GM12864 (cell line): ENCODE data around the gene SAPCD2.
A peak's percentile ranks its signal among the peaks of the same experiment; 100 is the strongest.

Source experiments
- DNase-seq: peaks from one replicate; pipeline ENCODE4 v3.0.0-alpha.2; 2011; ENCODE audit warnings: low read depth
- H3K4me3 ChIP-seq: 2 replicates; pipeline ENCODE4 v1.5.1; 2011; ENCODE audit warnings: mild to moderate bottlenecking, low read depth, low read length, control low read depth
- CTCF ChIP-seq: IDR thresholded peaks from 2 replicates; pipeline ENCODE4 v1.5.1; 2011; ENCODE audit warnings: low read depth, mild to moderate bottlenecking, moderate library complexity, low read length, control low read depth, inconsistent platforms; ENCODE audit errors: missing control alignments

SAPCD2 gene

DNA sequence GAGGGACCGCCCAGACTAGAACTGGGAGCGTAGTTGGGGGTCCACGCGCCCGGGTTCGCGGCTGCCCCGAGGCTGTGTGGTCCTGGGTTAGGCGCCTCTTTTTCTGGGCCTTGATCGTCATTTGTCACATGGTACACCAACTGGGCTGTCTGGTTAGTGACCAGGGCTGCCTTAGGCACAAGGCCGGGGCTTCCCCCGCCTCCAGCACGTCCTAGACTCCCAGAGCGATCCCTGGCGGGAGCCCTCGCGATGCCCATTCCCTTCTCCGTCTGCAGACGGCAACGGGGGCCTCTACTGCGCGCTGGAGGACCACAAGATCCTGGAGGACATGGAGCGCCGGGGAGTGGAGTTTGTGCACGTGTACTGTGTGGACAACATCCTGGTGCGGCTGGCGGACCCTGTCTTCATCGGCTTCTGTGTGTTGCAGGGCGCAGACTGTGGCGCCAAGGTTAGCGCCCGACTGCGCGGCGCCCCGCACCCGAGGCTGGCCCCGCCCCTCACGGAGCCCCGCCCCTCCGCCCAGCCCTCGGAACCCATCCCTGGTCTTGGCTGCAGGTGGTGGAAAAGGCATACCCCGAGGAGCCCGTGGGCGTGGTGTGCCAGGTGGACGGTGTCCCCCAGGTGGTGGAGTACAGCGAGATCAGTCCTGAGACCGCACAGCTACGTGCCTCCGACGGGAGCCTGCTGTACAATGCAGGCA, 8.5 kb upstream of the SAPCD2 start:
- TF ChIP-seq CTCF = no peak
- H3K4me3 ChIP-seq = peak overlapping the region; percentile 86; the same call in 1 of the 2 replicates
- DNase-seq = no peak

DNA sequence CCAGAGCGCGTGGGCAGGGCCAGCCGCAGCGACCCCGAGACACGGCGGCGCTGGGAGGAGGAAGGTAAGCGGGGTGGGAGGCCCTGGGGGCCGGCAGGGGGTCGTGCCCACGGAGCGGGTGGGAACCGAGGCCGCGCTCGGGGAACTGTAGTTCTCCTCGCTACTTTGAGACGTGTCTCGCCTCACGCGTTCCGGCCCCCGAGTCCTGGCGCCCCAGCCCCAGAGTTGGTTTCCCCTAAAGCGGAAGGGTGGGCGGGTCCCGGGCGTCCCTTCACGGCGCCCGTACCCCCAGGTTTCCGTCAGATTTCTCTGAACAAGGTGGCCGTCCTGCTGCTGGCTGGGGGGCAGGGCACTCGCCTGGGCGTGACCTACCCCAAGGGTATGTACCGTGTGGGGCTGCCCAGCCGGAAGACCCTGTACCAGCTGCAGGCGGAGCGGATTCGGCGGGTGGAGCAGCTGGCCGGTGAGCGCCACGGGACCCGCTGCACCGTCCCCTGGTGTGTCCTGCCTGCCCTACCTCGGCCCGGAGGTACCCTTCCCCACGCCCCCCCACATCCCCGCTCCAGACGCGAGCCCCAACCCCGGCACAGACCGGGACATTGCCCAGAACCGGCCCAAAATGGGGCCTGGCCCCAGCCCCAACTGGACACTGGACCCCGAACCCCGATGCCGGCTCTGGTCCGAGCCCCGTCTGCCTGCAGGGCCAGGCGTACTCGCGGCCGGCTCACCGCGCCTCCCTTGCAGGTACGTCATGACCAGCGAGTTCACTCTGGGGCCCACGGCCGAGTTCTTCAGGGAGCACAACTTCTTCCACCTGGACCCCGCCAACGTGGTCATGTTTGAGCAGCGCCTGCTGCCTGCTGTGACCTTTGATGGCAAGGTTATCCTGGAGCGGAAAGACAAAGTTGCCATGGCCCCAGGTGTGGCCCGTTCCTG, 7.7 kb upstream of the SAPCD2 start:
- TF ChIP-seq CTCF = no peak
- DNase-seq = no peak
- peak overlapping the region; percentile 86 for H3K4me3 ChIP-seq

GRCh38 chr9:137077010-137077747, 6.8 kb upstream of the SAPCD2 start, which contains the start of gene UAP1L1:
Gene UAP1L1 (plus strand): TSS chr9:137077517. CDS start chr9:137077533, 16 bp downstream.
- no peak for DNase-seq
- TF ChIP-seq CTCF = no peak
- H3K4me3 ChIP-seq = peak within 1 kb of the TSS; percentile 86

DNA sequence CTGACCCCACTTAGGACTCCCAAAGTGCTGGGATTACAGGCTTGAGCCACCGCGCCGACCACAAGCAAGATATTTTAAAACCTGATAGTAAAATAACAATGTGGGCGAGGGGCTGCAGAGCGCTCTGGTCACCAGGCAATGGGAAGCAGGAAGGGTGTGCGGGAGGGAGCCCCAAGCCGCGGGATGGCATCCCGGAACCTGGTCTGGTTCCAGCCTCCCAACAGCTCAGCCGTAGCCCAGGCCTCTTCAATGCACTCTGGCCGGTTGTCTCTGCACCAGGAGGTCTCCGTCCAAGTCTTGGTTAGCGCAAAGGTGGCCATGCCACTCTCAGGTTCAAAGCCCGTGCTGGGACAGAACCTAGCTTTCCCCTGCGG, 6.3 kb upstream of the SAPCD2 start:
- TF ChIP-seq CTCF = no peak
- no peak for DNase-seq
- peak overlapping the region; percentile 48 for H3K4me3 ChIP-seq

GRCh38 chr9:137075275-137075775, 5.0 kb upstream of the SAPCD2 start:
- no peak for TF ChIP-seq CTCF
- no peak for DNase-seq
- H3K4me3 ChIP-seq = no peak overlapping the region

GRCh38 chr9:137074657-137075274, 4.4 kb upstream of the SAPCD2 start:
- no peak for DNase-seq
- no peak for TF ChIP-seq CTCF
- no peak overlapping the region for H3K4me3 ChIP-seq
